Middle frontal gyrus (tissue), 1 donor: ENCODE measurements around the gene FIS1.
"Not testable (repeated sequence)": the region's sequence is repeated elsewhere in the genome, so short reads cannot be mapped to it uniquely, and the experiment has no call there.

Source experiments
- DNase-seq: peaks from one replicate; pipeline ENCODE4 v3.0.0-alpha.2; 2015; ENCODE audit warnings: low spot score; ENCODE audit errors: extremely low spot score

The FIS1 gene

DNA sequence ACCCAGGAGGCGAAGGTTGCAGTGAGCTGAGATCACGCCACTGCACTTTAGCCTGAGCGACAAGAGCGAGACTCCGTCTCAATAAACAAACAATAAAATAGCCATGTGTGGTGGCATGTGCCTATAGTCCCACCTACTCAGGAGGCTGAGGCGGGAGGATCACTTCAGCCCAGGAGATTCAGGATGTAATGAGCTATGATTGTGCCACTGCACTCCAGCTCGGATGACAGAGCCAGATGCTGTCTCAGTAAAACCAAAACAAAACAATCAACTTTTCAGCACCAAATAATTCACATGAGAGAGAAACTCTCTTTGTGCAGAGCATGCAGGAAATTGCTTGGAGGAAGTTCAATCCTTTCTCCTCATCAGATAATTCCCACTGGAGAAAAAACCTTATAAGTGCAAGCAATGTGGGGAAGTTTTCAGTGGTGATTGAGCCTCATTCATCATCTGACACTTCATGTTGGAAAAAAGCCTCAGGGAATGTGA is 13.4 kb upstream of the FIS1 start:
- no peak for DNase-seq

DNA sequence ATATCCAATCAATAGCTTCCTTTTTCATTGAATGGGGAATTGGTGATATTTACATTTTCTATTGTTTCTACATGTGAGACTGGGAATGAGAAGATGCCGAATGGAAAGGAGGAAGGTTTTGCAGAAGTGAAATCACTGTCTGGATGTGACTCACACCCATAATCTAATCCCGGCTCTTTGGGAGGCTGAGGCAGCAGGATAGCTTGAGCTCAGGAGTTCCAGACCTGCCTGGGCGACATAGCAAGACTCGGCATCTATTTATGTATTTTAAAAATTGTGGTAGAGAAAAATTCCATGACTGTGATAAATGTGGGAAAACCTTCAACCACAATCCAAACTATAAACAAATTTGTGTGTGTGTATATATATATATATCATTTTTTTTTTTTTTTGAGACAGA is 10.9 kb upstream of the FIS1 start:
- DNase-seq: no peak

GRCh38 chr7:101253199-101253598 is 8.3 kb upstream of the FIS1 start:
- not testable (repeated sequence) for DNase-seq

DNA sequence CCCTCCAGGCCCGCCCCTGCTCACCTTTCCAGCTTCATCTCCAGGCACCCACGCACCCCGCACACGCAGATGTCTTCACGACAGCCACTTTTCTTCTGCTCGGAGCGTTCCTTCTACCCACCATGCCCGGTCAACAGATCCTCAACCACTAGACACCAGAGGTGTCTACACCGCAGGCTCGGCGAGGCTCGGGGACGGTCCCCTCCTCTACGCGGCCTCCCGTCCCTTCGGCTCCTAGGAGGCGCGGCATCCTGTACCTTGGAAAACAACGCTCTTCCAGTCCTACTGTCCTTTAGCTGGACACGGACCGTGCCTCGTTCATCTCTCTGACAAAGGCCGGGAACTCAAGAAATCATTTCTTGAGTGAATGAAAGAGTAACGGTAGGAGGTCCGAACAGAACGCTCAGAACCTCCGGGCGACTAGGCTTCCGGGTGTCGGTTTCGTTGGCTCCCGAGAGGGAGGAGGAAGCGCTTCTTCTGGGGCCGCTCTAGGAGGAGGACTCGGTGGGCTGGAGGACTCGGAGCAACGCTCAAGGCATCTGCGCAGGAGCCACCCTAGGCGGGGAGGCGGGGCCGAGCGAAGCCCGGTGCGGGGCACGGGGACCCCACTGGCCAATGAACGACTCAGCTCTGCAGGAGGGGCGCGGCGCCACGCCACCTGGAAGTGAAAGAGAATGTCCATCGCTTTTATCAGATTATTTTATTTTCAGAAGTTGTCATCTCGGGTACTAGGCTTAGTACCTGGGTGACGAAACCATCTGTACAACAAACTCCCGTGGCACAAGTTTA is 7.2 kb upstream of the FIS1 start:
- peak; percentile 94 for DNase-seq

GRCh38 chr7:101250324-101250723 is 5.4 kb upstream of the FIS1 start:
- no peak for DNase-seq

GRCh38 chr7:101248276-101248675 is 3.4 kb upstream of the FIS1 start:
- DNase-seq: no peak

GRCh38 chr7:101245147-101245668 is 327 bp upstream of the FIS1 start:
- DNase-seq: no peak

DNA sequence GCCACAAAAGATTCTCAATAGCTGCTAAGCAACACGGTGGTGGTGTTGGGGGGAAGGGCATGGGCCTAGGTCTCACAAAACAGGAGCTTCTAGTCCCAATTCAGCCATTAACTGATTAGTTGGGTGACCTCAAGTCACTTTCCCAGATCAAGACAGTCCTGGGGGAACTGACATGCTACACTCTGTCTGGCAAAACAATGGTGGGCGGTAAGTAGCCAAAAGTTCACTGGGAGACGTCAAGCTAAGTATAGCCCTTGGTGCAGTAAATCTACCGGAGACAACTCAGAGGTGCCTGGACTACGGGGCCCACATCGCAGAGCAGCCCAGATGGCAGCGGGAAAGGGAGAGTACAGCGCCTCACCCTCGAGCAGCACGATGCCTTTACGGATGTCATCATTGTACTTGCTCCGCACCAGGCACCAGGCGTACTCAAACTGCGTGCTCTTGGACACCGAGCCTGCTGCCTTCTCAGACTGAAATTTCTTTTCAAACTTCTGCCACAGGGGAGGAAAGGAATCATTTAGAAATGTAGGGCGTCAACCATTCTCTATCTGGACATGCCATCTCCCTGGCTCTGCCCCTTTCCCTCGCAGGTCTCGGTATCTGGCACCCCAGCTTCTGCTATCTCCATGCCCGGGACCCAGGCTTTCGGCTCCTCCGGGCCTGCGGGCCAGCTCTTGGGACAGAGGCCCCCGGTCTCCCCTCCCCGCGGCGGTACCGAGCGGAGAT is 1.1 kb downstream of the FIS1 start:
- no peak for DNase-seq

DNA sequence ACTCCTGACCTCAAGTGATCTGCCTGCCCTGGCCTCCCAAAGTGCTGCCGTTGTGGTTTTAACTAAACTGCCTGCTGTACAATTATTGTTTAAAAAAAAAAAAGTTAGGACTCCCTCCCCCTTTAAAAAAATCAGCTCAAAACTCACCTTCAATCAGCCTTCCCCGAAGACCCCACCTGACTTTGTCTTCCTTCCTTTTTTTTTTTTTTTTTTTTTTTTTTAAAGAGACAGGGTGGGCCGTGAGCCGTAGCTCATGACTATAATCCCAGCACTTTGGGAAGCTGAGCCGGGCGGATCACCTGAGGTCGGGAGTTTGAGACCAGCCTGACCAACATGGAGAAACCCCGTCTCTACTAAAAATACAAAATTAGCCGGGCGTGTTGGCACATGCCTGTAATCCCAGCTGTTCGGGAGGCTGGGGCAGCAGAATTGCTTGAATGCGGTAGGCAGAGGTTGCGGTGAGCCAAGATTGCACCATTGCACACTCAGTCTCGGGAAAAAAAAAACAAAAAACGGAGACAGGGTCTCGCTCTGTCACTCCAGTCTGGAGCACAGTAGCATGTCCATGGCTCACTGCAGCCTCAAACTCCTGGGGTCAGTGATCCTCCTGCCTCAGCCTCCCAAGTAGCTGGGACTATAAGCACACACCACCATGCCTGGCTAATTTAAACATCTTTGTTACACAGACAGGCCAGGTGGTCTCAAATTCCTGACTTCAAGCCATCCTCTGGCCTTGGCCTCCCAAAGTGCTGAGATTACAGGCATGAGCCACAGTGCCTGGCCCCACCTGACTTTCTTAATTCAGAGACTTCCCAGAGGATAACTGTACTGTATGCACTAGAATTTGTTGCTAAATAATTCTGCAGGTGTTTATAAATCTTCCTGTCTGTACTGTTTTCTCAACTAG is 3.2 kb downstream of the FIS1 start:
- DNase-seq: no peak

- no peak for DNase-seq
Observed at GRCh38 chr7:101241015-101241363, 3.9 kb downstream of the FIS1 start.

GRCh38 chr7:101240226-101241014 is 4.5 kb downstream of the FIS1 start:
- DNase-seq: no peak

DNA sequence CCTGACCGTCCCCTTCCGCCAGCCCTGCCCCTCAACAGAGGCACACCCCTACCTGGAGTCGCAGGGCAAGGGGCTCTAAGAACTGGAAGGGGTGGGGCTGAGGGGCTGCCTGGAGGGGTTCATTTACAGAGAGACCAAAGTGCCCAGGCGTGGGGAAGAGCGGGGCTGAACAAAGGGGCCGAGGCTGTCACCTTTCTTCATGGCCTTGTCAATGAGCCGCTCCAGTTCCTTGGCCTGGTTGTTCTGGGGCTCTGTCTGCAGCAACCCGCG is 5.0 kb downstream of the FIS1 start:
- DNase-seq: no peak

DNA sequence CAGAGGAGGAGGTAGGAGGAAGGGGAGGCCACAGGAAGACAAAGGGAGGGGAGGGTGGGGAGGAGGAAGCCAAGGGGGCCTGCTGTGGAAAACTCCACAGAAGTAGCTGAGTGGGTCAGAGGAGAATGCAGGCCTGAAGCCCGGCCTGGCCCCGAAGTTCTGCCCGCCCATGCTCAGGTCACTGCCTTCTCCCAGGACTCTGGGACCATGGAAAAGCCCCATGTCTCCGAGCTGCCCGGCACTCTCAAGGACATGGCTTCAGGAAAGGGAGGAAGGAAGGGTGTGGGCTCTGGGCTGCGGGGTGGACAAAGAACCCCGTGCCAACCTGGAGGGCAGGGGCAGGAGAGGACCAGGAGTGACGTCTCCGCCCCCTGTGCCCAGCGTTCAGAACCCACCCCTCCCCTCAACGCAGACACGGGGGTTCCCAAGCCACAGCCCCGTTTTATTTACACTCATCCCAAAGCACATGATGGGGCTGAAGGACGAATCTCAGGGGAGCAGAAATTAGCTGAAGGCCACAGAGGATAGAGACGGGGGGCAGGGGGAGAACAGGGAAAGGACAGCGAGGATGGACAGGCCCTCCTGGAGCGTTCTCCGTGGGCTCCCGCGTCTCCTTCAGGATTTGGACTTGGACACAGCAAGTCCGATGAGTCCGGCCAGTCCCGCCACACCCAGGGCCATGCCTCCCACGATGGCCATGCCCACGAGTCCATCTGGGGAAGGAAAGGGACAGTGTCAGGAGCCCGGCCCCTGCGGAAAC is 5.5 kb downstream of the FIS1 start:
- DNase-seq: no peak

DNA sequence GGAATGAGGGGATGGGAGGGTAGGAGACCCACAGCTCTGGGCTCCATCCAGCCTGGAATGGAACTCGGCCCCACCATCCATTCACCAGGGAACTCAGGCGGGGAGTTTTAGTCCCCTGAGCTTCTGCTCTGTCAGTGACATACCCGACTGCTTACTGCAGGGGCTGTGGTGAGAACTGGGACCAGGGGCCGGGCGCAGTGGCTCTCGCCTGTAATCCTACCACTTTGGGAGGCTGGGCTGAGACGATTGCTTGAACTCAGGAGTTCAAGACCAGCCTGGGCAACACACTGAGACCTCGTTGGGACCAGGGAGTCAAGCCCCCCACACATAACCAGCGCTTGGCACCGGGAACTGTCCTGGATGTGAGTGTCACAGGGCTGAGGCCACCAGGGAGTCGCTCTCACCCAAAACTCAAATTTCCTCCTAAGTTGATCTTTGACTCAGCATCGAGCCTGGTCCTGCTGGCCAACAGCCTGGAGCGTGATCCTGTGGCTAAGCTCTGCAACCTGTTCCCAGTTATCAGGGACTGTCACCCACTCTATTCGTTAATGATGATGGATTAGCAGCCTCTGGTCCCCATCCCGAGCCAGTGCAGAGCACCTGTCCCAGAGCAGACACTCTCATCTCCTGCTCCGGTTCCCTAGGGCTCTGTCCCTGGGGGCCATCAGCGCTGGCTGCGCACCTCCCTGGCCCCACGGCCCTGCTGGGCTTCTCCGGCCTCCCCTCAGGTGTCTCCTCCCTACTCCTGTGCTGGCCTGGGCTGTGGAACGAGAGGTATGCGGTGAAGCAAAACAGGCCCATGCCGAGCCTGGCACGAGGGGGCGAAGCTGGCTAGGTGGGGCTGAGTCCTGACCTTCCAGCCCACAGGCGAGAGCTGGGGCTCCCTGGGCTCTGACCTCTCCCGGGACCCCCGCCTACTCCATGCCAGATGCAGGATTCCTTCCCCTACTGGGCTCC is 6.4 kb downstream of the FIS1 start:
- no peak for DNase-seq

DNA sequence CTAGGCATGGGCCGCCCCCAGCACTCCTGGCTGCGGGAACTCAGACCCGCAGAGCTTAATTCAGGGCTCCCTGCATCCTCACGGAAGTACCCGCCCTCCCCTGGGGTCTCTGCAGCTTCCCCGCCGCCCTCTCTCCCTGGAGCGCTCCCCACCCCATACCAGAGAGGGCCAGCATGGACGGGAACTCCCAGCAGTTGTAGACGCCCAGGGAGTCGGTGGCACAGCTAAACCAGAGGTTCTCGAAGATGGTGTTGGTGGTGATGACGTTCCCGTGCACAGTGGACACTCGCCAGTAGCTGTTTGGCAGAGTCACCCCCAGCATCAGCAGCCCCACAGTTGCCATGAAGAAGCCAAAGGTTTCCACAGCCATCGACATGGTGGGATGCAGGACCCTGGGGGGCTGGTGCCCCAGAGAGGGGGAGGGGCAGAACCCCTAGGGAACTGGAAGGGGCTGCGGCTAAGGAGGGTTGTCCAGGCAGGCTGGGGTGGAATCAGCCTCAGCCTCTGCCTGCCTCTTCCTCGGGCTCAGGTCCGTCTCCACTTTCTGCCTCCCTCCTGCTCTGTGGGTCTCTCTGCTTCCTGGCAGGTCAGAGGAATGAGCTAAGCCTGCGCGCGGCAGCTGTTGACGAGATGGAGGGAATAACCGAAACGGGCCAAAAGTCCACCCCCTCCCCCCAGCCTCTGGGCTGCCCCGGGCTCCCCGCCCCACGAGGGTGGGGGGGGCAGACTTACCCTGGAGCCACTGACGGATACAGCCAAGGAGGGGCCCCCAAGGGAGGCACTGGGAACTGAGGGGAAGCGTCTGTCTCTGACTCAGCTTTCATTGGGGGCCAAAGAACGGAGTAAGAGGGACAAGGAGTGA is 7.4 kb downstream of the FIS1 start, which contains the start of gene CLDN15:
TSS of gene CLDN15 (minus strand) at position 597 of the 862 bp plus-strand sequence. CDS start at position 376, 221 bp downstream.
- DNase-seq: no peak

DNA sequence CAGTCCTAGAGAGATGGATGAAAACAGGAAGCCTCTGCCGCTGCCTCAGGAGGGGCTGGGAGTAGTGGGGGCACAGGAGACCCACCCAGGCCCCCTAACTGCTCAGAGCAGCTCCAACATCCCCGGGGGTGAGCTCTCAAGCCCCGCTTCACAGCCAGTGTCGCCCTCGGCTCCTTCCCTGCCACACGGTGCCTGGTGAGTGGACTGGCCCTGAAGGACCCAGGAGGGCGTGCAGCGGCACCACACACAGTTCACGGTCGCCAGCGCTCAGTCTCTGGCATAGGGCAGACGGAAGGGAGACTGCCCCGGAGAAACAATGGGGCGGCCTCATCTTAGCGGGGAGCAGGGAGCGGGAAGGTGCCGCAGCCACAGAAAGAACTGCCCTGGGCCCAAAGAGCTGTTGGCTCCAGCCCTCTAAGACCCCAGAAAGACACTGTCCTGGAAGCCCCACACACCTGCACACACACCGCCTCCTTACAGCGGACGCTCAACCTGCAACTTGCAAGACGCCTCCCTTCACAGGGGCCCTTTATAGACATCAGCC is 8.5 kb downstream of the FIS1 start:
- no peak for DNase-seq

DNA sequence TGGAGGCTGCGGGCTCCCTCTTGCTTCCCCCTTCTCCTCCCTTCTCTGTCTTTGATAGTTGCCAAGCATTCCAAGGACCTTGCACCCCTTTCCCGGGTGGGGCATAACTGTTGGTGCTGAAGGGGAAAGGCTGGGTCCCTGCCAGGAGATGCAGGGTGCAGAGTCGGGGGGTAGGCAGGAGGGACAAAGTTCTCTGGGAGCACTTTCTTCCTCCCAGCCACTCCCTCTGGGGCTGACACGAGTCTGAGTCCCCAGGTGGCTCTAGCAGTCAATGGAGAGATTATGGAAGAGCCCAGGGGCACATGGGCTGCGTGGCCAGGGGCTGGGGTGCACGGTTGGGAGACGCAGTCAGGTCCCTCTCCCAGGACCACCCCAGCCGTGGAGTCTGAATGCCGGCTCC is 9.4 kb downstream of the FIS1 start:
- no peak for DNase-seq

GRCh38 chr7:101235050-101235449 is 9.8 kb downstream of the FIS1 start:
- DNase-seq: no peak
